ENCODE data around the gene HSPBP1. TPM values are rescaled to one million over a fixed set of nuclear protein-coding genes. Genes with fewer than 3 reads are reported as not detected.

HSPBP1 gene
- total RNA-seq, 1 experiment from 2014 or later = 63.0 TPM

- no peak for TF ChIP-seq SP1 (IDR thresholded peaks at IDR 0.05; ENCODE audit: low read depth)
- H3K36me3 ChIP-seq (ENCODE audit: control insufficient read depth in 1 of 2, insufficient read depth in 2 of 2, low read length in 2 of 2) = peaks cover 22 to 39% of the 10 kb centered on the region in 2 experiments
- POLR2A ChIA-PET = no interaction called here
- H3K9ac ChIP-seq (ENCODE audit: low read length) = no peak overlapping the region
- no peak overlapping the region; the same call in 1 of the 2 replicates for H3K27ac ChIP-seq (ENCODE audit: low read depth, low read length)
- no peaks in the 10 kb centered on the region for H3K4me1 ChIP-seq (ENCODE audit: control insufficient read depth in 1 of 2, insufficient read depth in 2 of 2, low read length in 2 of 2)
- no peaks in the 10 kb centered on the region for H3K9me3 ChIP-seq (ENCODE audit: control insufficient read depth in 1 of 2, insufficient read depth in 1 of 2, low read depth in 1 of 2, low read length in 2 of 2)
- CTCF ChIA-PET = no interaction called here
- no peak overlapping the region for H3K4me3 ChIP-seq (replicated peaks in 1 of 2; ENCODE audit: low read depth in 1 of 2, low read length in 2 of 2)
- no peak for DNase-seq (ENCODE audit: low read depth, low spot score)
- RAD21 ChIA-PET (ENCODE audit: low non-redundant PET in 1 of 2, low total read pairs in 2 of 2, uncharacterized antibody in 2 of 2, unreplicated experiment in 2 of 2) = no interaction called here
- no peak overlapping the region for H2AFZ ChIP-seq (ENCODE audit: low read depth, low read length, poor library complexity, severe bottlenecking)
- no peaks in the 10 kb centered on the region for H4K20me1 ChIP-seq (ENCODE audit: insufficient read depth)
- H3K79me2 ChIP-seq (ENCODE audit: insufficient read depth, low read length) = peaks cover 4% of the 10 kb centered on the region; the same call in 1 of the 2 replicates
- H3K9me2 ChIP-seq (ENCODE audit: insufficient read depth) = no peaks in the 10 kb centered on the region
- no peak overlapping the region for H3K4me2 ChIP-seq (ENCODE audit: low read length)
- H3K27me3 ChIP-seq (ENCODE audit: insufficient read depth, low read length) = no peaks in the 10 kb centered on the region
- intact Hi-C loops (cut with micrococcal nuclease) = no loop called here
- ATAC-seq = no peak; the same call in 1 of the 2 replicates
- BruUV-seq (replicated peaks) = no TSS peak
These were observed 47.7 kb downstream of the HSPBP1 start for GRCh38 chr19:55232286-55232602.

GRCh38 chr19:55231391-55232285, 48.3 kb downstream of the HSPBP1 start:
- Histone ChIP-seq H2AFZ (ENCODE audit: low read depth, low read length, poor library complexity, severe bottlenecking) (no peak overlapping the region), H4K20me1 (ENCODE audit: insufficient read depth) (no peaks in the 10 kb centered on the region), H3K9ac (ENCODE audit: low read length) (no peak overlapping the region), H3K27ac (ENCODE audit: low read depth, low read length) (no peak overlapping the region; the same call in 1 of the 2 replicates), H3K4me2 (ENCODE audit: low read length) (no peak overlapping the region), H3K9me3 (ENCODE audit: control insufficient read depth in 1 of 2, insufficient read depth in 1 of 2, low read depth in 1 of 2, low read length in 2 of 2) (no peaks in the 10 kb centered on the region), H3K4me1 (ENCODE audit: control insufficient read depth in 1 of 2, insufficient read depth in 2 of 2, low read length in 2 of 2) (no peaks in the 10 kb centered on the region), H3K4me3 (replicated peaks in 1 of 2; ENCODE audit: low read depth in 1 of 2, low read length in 2 of 2) (no peak overlapping the region), H3K79me2 (ENCODE audit: insufficient read depth, low read length) (peaks cover 4% of the 10 kb centered on the region; the same call in 1 of the 2 replicates), H3K9me2 (ENCODE audit: insufficient read depth) (no peaks in the 10 kb centered on the region), H3K36me3 (ENCODE audit: control insufficient read depth in 1 of 2, insufficient read depth in 2 of 2, low read length in 2 of 2) (peaks cover 17 to 33% of the 10 kb centered on the region in 2 experiments), H3K27me3 (ENCODE audit: insufficient read depth, low read length) (no peaks in the 10 kb centered on the region)
- no TSS peak for BruUV-seq (replicated peaks)
- DNase-seq (ENCODE audit: low read depth, low spot score) = no peak
- CTCF ChIA-PET = no interaction called here
- POLR2A ChIA-PET = no interaction called here
- TF ChIP-seq SIN3A (IDR thresholded peaks at IDR 0.05; ENCODE audit: low read depth) = no peak
- TF ChIP-seq EZH2 (IDR thresholded peaks at IDR 0.05) = no peak
- no peak for TF ChIP-seq TCF7L2 (IDR thresholded peaks at IDR 0.05; ENCODE audit: borderline replicate concordance, extremely low read depth, insufficient read depth, insufficient read length)
- TF ChIP-seq POLR2AphosphoS5 (IDR thresholded peaks at IDR 0.05; ENCODE audit: low read depth, low read length) = no peak
- TF ChIP-seq MAX (IDR thresholded peaks at IDR 0.05) = no peak
- TF ChIP-seq CTCF (IDR thresholded peaks at IDR 0.05 in 2 of 3, conservative IDR thresholded peaks at IDR 0.05 in 1 of 3; ENCODE audit: borderline replicate concordance in 1 of 3, insufficient read depth in 1 of 3, low read depth in 2 of 3, low read length in 2 of 3) = no peak
- TF ChIP-seq ELF1 (IDR thresholded peaks at IDR 0.05; ENCODE audit: borderline replicate concordance, low read depth) = no peak
- TF ChIP-seq CEBPB (IDR thresholded peaks at IDR 0.05; ENCODE audit: low read depth) = no peak
- TF ChIP-seq SP1 (IDR thresholded peaks at IDR 0.05; ENCODE audit: low read depth) = no peak
- TF ChIP-seq FOSL1 (IDR thresholded peaks at IDR 0.05; ENCODE audit: low read depth) = no peak
- no peak for TF ChIP-seq CBX3 (IDR thresholded peaks at IDR 0.05; ENCODE audit: low read depth)
- TF ChIP-seq SRF (IDR thresholded peaks at IDR 0.05; ENCODE audit: low read depth) = no peak
- no peak for TF ChIP-seq ATF3 (IDR thresholded peaks at IDR 0.05)
- no peak for TF ChIP-seq RAD21 (IDR thresholded peaks at IDR 0.05; ENCODE audit: low read depth)
- intact Hi-C loops (cut with micrococcal nuclease) = no loop called here
- ATAC-seq = no peak; the same call in 1 of the 2 replicates
- RAD21 ChIA-PET (ENCODE audit: low non-redundant PET in 1 of 2, low total read pairs in 2 of 2, uncharacterized antibody in 2 of 2, unreplicated experiment in 2 of 2) = no interaction called here
